ENCODE data around the gene LRRC3.

LRRC3 gene

DNA sequence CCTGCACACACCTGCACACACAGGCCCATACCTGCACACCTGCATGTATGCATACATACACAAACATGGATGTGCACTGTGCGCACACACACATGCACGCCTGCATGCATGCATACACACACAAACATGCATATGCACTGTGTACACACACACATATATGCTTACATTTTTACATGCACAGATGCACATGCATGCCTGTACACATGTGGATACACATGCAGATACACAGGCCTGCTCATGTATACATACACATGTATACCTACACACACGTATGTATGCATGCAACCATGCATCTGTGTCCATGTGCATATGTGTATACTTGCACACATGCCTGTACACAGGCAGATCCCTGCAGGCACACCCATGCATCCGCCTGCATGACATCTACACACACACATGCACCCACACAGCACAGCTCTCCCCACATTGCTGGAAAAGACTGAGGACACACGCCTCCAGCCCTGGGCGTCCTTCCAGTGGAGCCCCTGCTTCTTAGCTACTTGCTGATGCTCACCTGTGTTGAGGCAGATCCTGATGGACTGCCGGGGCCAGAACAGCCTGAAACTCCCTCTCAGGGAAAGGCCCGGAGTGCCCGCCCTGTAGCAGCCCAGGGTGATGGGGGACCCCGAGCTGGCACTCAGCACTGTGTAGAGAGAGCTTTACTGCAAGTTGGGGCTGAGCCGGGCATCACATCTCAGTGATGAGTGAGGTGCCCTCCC, 56.1 kb downstream of the LRRC3 start:
- no peak for DNase-seq (ENCODE audit: low read depth in 2 of 2)
